Liver (tissue), 9 donors: ENCODE results near the gene GRIK2. TPM values are rescaled to one million over a fixed set of nuclear protein-coding genes. Genes with fewer than 3 reads are reported as not detected.

Source experiments
- DNase-seq: peaks from one replicate; pipeline ENCODE4 v3.0.0-alpha.2; 2017; ENCODE audit warnings: low spot score
- H3K27ac ChIP-seq, 2 donors: one replicate each; pipeline ENCODE4 v1.7.0; 2013; ENCODE audit warnings: inconsistent platforms in 2 of 2, low read length in 2 of 2, control low read depth in 1 of 2, low read depth in 1 of 2, mild to moderate bottlenecking in 1 of 2
- H3K27me3 ChIP-seq, 4 donors: one replicate each; pipeline versions ENCODE4 v1.6.1 to v1.7.0; 2013; ENCODE audit warnings: low read length in 3 of 4, inconsistent platforms in 1 of 4, mild to moderate bottlenecking in 1 of 4, moderate library complexity in 1 of 4; ENCODE audit not compliant: control insufficient read depth in 4 of 4, insufficient read depth in 4 of 4
- H3K36me3 ChIP-seq, 4 donors: one replicate each; pipeline versions ENCODE4 v1.6.1 to v1.7.0; 2013; ENCODE audit warnings: low read length in 3 of 4, mild to moderate bottlenecking in 3 of 4, low read depth in 1 of 4, moderate library complexity in 1 of 4; ENCODE audit not compliant: control insufficient read depth in 4 of 4, insufficient read depth in 3 of 4
- H3K4me1 ChIP-seq, 4 donors: one replicate each; pipeline versions ENCODE4 v1.6.1 to v1.7.0; 2013; ENCODE audit warnings: low read length in 3 of 4, mild to moderate bottlenecking in 3 of 4, moderate library complexity in 1 of 4; ENCODE audit not compliant: control insufficient read depth in 4 of 4, insufficient read depth in 4 of 4
- H3K4me3 ChIP-seq, 3 donors: one replicate each; pipeline versions ENCODE4 v1.6.1 to v1.7.0; 2013; ENCODE audit warnings: low read length in 3 of 3, control low read depth in 1 of 3, low read depth in 1 of 3, mild to moderate bottlenecking in 1 of 3
- H3K9ac ChIP-seq, 2 donors: one replicate each; pipeline ENCODE4 v1.7.0; 2013; ENCODE audit warnings: low read length in 2 of 2, mild to moderate bottlenecking in 2 of 2, moderate library complexity in 2 of 2, control low read depth in 1 of 2, low read depth in 1 of 2
- H3K9me3 ChIP-seq, 4 donors: one replicate each; pipeline versions ENCODE4 v1.6.1 to v1.7.0; 2013; ENCODE audit warnings: low read length in 3 of 4; ENCODE audit not compliant: control insufficient read depth in 4 of 4
- ATF3 ChIP-seq: IDR thresholded peaks from 2 replicates; pipeline ENCODE4 v1.6.1; 2016; ENCODE audit warnings: antibody characterized with exemption
- CTCF ChIP-seq: fragments of 150-350 bp; IDR thresholded peaks from 2 replicates; pipeline ENCODE4 v1.5.1; 2017; ENCODE audit warnings: improper control_type of control experiment, low read depth, low read length; ENCODE audit not compliant: missing input control
- EGR1 ChIP-seq, 2 donors: IDR thresholded peaks; 2 replicates each; pipeline ENCODE4 v1.6.1; 2016 to 2018; ENCODE audit warnings: antibody characterized with exemption in 2 of 2, low read depth in 2 of 2
- FOXA1 ChIP-seq: IDR thresholded peaks from 2 replicates; pipeline ENCODE4 v1.6.1; 2016; ENCODE audit warnings: antibody characterized with exemption
- FOXA2 ChIP-seq: IDR thresholded peaks from 2 replicates; pipeline ENCODE4 v1.6.1; 2016; ENCODE audit warnings: antibody characterized with exemption
- GABPA ChIP-seq, 2 donors: IDR thresholded peaks in 1 of 2; conservative IDR thresholded peaks in 1 of 2; 2 replicates each; pipeline ENCODE4 v1.6.1; 2016; ENCODE audit warnings: antibody characterized with exemption in 2 of 2, mild to moderate bottlenecking in 1 of 2, moderate library complexity in 1 of 2
- HNF4A ChIP-seq, 2 donors: conservative IDR thresholded peaks; 2 replicates each; pipeline ENCODE4 v1.6.1; 2016; ENCODE audit warnings: antibody characterized with exemption in 2 of 2, mild to moderate bottlenecking in 2 of 2
- HNF4G ChIP-seq: IDR thresholded peaks from 2 replicates; pipeline ENCODE4 v1.6.1; 2016; ENCODE audit warnings: antibody characterized with exemption
- JUND ChIP-seq, 2 donors: IDR thresholded peaks; 2 replicates each; pipeline ENCODE4 v1.6.1; 2016; ENCODE audit warnings: antibody characterized with exemption in 2 of 2
- MAX ChIP-seq: IDR thresholded peaks from 2 replicates; pipeline ENCODE4 v1.6.1; 2016; ENCODE audit warnings: antibody characterized with exemption
- NR2F2 ChIP-seq: IDR thresholded peaks from 2 replicates; pipeline ENCODE4 v1.6.1; 2016; ENCODE audit warnings: antibody characterized with exemption
- RAD21 ChIP-seq, 2 donors: IDR thresholded peaks; 2 replicates each; pipeline ENCODE4 v1.6.1; 2016; ENCODE audit warnings: antibody characterized with exemption in 2 of 2, mild to moderate bottlenecking in 2 of 2
- REST ChIP-seq: IDR thresholded peaks from 2 replicates; pipeline ENCODE4 v1.6.1; 2016; ENCODE audit warnings: antibody characterized with exemption, mild to moderate bottlenecking
- RXRA ChIP-seq, 2 donors: IDR thresholded peaks; 2 replicates each; pipeline ENCODE4 v1.6.1; 2017 to 2018; ENCODE audit warnings: antibody characterized with exemption in 2 of 2, mild to moderate bottlenecking in 1 of 2
- SP1 ChIP-seq: IDR thresholded peaks from 2 replicates; pipeline ENCODE4 v1.6.1; 2018; ENCODE audit warnings: antibody characterized with exemption, mild to moderate bottlenecking
- TAF1 ChIP-seq: conservative IDR thresholded peaks from 2 replicates; pipeline ENCODE4 v1.6.1; 2016; ENCODE audit warnings: antibody characterized with exemption, mild to moderate bottlenecking
- YY1 ChIP-seq: IDR thresholded peaks from 2 replicates; pipeline ENCODE4 v1.6.1; 2016; ENCODE audit warnings: antibody characterized with exemption, mild to moderate bottlenecking
- WGBS: extraction: QIAGEN DNeasy Blood & Tissue Kit; methylation state at CpG from one replicate; pipeline ENCODE4 v1.1.7; 2013; 5-methylcytosine and 5-hydroxymethylcytosine counted together
- polyA plus RNA-seq, 2 donors: library from polyadenylated mRNA; stranded (reverse) in 1 of 2; unstranded in 1 of 2; fragments of 200-250 nt in 1 of 2; fragments of >200 nt in 1 of 2; fragmentation: Nextera tagmentation in 1 of 2; extraction: Ambion mirVana in 1 of 2; gene quantifications; one replicate each; pipeline versions ENCODE4 v1.2.1 to v1.2.3, GENCODE V29; 2013 to 2015
- total RNA-seq, 2 donors: library from RNA; depleted of rRNA; stranded (reverse); fragments of >200 nt; gene quantifications; one replicate each; pipeline ENCODE4 v1.2.3, GENCODE V29; 2014
- donor health status: healthy.
- donor health status: healthy.
- donor health status: healthy.
- donor health status: healthy.
- donor health status: healthy.

GRIK2 gene
- total and polyA plus RNA-seq, 4 donors, result 0.02 to 0.17 (median 0.05) TPM

GRCh38 chr6:102015431-102015830 is 621.9 kb downstream of the GRIK2 start:
- no peak for TF ChIP-seq CTCF
- TF ChIP-seq JUND (IDR thresholded peaks at IDR 0.05), result no peak
- no peak for TF ChIP-seq FOXA2
- no peak for TF ChIP-seq HNF4A (conservative IDR thresholded peaks at IDR 0.05)
- no peak for TF ChIP-seq ATF3
- TF ChIP-seq HNF4G, result no peak
- no peak for TF ChIP-seq RAD21 (IDR thresholded peaks at IDR 0.05)
- TF ChIP-seq SP1, result no peak
- TF ChIP-seq REST, result no peak
- no peak for TF ChIP-seq GABPA (IDR thresholded peaks at IDR 0.05 in 1 of 2, conservative IDR thresholded peaks at IDR 0.05 in 1 of 2)
- TF ChIP-seq FOXA1, result no peak
- TF ChIP-seq NR2F2, result no peak
- no peak for TF ChIP-seq TAF1
- no peak for TF ChIP-seq EGR1 (IDR thresholded peaks at IDR 0.05; ENCODE audit: low read depth in 2 of 2)
- no peak for TF ChIP-seq YY1

GRCh38 chr6:102022281-102022680 is 628.8 kb downstream of the GRIK2 start:
- H3K27ac ChIP-seq, result no peak overlapping the region
- H3K36me3 ChIP-seq, result no peaks in the 10 kb centered on the region
- no peak for DNase-seq
- no peak for TF ChIP-seq HNF4G
- no peak for TF ChIP-seq CTCF
- no peak for TF ChIP-seq HNF4A (conservative IDR thresholded peaks at IDR 0.05)
- no peak for TF ChIP-seq ATF3
- TF ChIP-seq TAF1, result no peak
- no peak for TF ChIP-seq MAX
- no peak for TF ChIP-seq GABPA (IDR thresholded peaks at IDR 0.05 in 1 of 2, conservative IDR thresholded peaks at IDR 0.05 in 1 of 2)
- TF ChIP-seq REST, result no peak
- TF ChIP-seq RXRA (IDR thresholded peaks at IDR 0.05), result no peak
- no peak for TF ChIP-seq SP1
- TF ChIP-seq RAD21 (IDR thresholded peaks at IDR 0.05), result no peak
- no peaks in the 10 kb centered on the region for H3K27me3 ChIP-seq
- WGBS, result 81% methylated on average over 2 of the region's 2 CpGs
- H3K4me1 ChIP-seq, result no peaks in the 10 kb centered on the region
- no peak overlapping the region for H3K9ac ChIP-seq
- no peak overlapping the region for H3K4me3 ChIP-seq
- no peaks in the 10 kb centered on the region for H3K9me3 ChIP-seq

More at GRCh38 chr6:102015431-102015830, 621.9 kb downstream of the GRIK2 start:
- Histone ChIP-seq H3K9ac (no peak overlapping the region), H3K27ac (no peak overlapping the region), H3K9me3 (peaks cover 0 to 3% (median 0%) of the 10 kb centered on the region in 4 donors), H3K36me3 (no peaks in the 10 kb centered on the region), H3K4me1 (no peaks in the 10 kb centered on the region), H3K4me3 (no peak overlapping the region), H3K27me3 (no peaks in the 10 kb centered on the region)
- 70% methylated on average over 4 of the region's 4 CpGs for WGBS
- no peak for DNase-seq
